GM19452 (cell line): Measurements from ENCODE around the gene COL25A1.

Source experiments
- ATAC-seq: cut with Tn5 transposase; IDR thresholded peaks from one replicate; pipeline ENCODE4 v1.9.1; 2021; ENCODE audit not compliant: unreplicated experiment

The COL25A1 gene

DNA sequence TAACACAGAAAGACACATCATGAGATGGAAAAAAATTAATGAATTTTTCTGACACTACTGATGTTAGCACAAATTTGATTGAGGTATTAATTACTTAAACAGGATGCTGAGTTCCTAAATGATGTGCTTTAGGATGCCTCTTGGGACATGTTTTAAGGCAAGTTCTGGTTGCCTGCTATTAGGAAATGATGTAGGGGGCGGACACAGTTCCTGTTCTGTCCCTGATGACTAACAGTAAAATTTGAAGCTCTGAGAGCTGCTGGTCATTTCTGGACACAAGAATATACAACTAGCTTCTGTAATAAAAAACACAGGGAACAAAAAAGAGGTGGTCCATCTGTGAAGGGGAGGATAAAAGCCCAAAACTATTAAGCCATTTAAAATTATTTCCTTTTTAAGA, 376.4 kb downstream of the COL25A1 start:
- ATAC-seq, result no peak

DNA sequence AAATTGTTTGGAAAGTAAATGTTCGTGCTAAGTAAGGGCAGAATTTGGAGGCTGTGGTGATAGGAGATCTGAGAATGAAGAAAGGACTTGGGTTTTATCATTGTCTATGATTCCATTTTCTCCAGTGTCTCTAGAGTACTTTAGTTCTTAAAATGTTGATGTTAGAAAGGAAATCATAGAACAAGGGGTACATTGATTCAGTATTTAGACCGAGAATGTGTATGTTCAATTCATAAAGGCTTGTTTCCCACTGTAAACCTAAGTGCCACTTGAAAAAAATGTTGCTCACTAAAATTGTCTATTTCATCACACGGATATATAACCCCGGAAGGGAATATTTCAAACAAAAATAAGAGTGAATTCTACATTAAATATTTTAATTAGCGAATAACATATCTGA, 380.3 kb downstream of the COL25A1 start:
- no peak for ATAC-seq

DNA sequence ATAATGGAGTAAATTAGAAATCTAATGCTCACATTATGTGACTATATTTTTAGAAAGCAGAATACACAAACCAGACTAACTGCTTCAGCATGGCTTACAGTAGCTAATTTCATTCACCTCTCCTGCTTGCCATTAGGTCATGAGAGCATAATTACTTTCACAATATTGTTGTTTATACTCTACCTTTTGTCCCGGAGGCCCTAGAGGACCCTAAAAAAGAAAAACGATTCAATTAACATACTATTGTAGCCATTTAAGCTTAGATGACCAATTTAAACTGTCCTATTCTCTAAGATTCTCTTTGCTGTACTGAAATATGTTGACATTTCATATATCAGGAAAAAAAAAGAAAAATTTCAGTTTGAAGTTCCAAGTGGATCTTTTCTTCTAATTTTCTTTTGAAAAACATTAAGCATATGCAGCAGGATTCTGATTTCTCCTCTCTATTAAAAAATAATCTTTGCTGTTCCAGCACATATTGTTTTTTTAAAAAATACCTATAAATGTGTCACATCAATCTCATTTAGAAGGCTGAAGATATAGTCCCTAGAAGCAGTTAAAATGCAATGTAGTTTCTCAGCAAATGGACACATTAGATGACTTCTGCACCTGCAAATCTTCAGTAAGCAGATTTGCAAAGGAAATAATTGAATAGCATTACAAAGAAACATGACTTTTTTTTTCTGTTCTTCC, 381.9 kb downstream of the COL25A1 start:
- no peak for ATAC-seq

DNA sequence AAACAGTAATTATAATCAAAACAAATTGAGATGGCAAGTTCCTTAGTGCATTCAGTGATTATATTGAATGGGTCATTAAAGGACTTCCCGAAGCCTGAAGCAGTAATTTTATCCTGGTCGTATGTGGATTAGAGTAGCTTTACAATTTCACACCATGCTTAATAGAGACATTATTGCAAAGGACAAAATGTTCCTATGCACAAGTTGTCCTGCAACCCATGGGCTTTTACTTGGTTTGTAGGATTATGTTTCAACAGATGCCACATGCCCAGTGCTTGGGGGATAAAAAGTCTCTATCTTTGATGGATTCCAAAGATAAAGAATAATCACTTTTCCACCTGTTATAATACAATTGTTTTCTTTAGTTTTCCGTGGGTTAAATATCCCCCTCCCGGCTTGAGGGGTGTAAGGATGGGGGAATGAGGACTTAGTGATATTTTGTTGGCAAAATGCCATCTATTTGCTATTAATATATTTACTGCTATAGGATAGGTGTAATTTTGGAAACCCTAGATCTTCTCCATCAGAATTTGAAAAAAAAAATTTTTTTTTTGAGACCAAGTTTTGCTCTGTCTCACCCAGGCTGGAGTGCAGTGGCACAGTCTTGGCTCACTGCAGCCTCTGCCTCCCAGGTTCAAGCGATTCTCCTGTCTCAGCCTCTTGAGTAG, 383.1 kb downstream of the COL25A1 start:
- ATAC-seq, result no peak

DNA sequence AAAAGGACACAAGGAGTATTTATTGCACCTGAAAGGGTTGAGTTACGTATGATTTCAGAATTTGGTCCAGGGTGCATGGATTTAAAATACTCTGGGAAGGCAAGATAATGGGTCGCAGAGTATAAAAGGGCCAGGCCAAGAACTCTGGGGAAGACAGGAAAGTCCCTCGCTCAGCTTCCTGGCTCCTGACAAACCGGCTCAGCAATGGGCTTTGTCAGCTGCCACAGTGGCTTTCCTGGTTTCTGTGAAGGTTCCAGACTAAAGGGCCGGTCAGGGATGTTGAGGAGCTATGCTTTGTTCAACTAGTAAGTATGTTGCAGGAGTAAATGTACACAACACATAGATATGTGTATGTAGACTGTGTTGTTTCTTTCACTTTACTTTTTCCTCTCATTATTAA, 385.2 kb downstream of the COL25A1 start:
- no peak for ATAC-seq

DNA sequence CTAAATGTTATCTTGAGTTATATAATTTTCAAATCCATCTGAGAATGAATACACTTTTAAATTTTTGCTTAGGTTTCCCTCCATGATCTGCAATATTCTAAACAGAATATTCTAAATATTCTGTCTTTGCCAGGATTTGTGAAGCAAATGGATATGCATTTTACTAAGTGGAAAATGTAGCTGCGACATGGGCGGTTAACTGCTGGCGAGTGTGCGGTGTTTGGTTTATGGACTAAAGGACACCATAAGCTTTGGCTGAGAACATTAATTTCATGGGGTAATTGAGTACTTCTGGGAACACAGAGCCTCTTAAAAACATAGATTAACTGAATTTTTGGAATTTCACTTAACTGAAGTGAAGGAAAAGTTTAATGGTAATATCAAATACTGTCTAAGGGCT, 385.8 kb downstream of the COL25A1 start:
- no peak for ATAC-seq

DNA sequence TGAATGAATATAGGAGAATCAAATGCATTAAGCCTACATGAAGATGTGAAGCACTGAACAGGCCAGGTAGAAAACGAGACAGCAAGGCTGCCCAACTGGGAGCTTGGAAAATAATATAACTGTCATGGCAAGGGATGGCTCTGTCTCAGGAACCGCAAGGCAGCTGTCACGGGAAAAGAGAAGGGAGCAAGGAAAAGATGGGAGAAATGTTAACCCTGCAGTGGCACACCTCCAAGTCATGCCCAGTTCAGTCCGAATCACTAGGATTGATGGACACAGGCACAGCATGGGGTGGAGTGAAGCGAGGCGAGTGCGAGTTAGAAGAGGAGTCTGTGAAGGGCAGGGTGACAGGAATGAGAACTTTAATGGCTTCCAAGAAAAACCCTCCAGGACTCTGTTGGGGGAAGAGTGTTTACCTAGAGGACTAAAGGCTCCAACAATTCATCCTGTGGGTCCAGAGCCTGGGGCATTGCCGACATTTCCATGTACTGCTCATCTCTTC, 395.5 kb downstream of the COL25A1 start:
- ATAC-seq, result no peak

DNA sequence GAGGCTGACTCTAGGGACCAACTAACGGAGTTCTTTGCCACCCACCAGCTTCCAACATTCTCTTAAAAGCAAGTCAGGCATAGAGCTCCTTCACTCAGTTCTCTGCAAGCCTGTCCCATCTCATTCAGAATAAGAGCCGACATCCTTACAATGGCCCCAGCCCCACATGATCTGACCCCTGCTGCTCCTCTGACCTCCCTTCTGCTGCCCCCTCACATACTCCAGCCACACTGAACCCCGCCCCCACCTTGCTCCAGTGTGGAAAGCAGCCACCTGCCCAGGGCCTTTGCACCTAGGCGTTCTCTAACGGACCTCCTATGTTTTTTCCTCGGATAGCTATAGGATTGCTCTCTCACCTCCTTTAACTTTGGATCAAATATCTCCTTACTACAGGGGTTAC, 396.5 kb downstream of the COL25A1 start:
- no peak for ATAC-seq

DNA sequence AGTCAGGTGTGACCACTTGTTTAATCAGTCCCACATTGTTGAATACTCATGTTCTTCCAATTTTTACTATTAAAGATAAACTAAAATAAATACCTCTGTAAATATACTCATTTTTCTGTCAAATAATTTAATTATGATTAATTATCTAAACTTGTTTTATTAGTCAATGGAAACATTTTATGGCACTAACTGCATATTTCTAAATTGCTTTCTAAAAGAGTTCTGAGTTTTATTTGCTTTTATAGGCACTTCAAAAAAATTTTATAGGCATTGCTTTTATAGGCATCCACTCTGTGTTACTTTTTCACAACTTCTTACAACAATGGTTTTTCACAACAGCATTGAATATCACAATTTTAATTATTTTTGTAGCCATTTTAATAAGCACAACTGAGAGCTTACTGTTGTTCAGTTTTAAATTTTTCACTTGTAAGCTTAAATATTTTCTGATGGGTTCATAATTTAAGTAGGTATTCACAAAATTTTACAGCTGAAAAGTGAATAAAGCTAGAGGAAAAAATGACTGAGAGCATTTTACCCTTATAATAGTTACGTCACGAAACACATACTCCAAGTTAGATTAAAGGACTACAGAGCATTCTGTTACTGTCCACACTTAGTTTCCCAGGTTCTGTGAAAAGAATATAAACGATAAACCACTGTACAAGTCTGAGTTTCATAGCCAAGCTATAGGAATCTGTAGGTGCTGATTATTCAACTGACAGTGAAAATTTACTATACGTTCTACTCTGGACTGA, 398.8 kb downstream of the COL25A1 start:
- ATAC-seq, result no peak

DNA sequence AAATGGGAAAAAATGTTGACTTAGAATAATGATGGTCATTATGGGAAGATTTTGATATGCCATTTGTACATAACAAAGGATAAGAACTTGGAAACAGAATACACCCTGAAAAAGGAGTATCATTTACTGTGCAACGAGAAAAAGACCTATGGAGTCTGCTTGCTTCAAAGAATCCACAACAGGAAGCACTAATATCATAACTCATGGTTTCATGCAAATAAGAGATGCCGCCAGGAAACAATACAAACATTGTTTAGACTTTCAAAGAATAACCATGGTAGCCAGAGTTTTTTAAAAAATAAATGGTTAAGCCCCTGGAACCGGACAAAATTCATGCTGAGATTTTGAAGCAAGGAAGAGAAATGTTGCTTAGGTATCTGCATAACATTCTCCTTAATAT, 399.7 kb downstream of the COL25A1 start:
- peak; percentile 76 for ATAC-seq

DNA sequence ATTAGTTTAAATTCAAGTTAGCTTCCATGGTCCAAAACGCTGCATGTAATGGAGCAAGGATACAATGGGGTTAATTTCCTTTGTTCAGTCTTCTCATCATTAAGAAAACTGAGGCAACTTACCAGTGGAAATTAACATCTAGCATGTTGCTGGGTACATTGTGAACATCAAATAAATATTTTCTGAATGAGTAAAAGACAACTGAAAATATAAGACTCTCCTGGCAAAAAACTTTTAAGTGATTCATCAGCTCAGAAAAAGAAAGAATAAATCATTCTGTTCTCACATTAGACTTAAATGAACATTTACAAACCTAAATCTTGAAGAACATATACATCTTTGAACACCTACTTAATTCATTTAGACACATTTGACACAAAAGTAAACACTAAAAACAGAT, 401.2 kb downstream of the COL25A1 start:
- ATAC-seq, result no peak

DNA sequence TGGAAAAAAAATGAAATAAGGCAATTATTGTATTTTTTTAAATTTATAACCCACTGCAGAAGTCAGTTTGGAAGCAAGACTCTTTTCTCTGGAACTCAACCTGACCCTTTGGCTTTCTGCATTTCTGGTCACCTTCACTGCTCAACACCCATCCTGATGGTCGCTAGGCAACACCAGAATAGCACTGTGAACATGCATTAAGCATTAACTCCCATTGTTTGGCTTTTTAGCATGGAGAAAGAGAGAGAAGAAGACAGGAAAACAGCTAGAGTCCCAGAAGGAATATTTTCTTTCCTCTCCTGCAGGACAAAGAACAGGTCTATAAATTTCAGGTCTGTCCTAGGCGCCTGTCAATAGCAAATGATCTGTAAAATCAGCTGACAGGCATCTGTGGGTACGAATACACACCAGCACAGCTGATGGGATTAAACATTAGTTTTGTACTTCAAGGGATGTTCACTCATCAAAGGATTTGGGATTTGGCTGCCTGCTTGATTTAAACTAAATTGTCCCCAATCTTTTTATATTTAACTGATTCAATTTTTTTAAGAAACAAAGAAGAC, 402.4 kb downstream of the COL25A1 start:
- no peak for ATAC-seq

DNA sequence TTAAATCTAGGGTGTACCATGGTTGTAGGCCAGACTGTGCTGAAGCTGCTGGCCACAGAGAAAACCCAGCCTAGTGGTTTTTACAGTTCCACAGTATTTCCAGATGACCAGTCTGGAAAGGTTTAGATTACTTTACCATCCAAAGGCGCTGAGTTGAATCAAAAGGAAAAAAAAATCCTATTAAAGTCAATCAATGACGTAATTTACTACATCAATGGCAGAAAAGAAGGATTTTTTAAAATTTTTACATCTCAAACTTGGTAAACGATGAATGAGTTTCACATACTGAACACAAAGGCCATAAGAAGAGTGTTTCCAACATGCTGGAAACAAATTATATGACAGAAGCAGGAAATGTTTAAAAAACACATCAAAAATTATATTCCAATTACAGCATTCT, 409.0 kb downstream of the COL25A1 start:
- no peak for ATAC-seq

DNA sequence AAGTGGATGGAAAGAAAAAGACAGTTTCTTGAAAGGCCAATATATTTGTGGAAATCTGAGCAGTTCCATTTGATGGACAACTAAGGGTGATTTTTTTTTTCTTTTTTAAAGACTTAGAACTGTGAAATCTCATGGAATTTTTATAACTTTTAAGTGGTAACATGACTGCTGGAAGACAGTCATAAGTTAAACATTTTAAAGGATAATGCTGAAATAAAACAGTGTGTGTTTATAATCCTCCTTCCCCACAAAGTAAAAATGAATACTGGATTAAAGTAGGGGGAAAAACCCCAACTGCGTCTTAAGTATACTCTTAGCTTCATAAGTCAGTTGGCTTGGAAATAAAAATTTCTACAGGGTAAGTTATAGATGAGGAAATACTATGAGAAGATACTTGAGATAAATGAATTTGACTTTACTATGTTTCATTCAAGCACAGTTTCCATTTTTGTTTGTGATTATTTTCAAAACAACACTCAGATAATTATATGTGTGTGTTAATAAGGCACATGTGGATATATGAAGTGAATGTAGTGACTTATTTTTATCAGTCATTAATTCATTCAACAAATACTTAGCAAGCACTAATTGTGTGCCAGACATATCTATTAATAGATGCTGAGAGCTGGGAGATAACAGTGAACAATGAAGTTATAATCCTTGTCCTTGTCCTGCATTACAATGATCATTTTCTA, 410.4 kb downstream of the COL25A1 start:
- ATAC-seq, result no peak

DNA sequence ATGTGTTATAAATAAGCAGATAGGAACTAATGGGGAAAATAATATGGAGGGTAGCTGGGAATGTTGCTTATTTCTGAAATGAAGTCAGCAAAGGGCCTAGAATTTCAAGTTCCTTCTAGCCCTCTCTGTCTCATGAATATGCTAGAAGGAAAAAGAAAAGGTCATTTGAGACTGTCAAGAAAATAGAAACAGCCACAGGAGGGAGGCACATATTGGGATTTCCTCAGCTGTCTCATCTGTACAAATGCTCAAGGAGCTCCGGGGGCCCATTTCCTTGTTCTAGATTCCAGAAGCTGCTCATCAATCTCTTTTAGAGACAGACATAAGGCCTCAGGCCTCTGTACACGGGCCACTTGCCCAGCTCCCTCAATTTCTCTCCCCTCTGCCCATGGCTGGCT, 412.0 kb downstream of the COL25A1 start:
- ATAC-seq, result no peak

DNA sequence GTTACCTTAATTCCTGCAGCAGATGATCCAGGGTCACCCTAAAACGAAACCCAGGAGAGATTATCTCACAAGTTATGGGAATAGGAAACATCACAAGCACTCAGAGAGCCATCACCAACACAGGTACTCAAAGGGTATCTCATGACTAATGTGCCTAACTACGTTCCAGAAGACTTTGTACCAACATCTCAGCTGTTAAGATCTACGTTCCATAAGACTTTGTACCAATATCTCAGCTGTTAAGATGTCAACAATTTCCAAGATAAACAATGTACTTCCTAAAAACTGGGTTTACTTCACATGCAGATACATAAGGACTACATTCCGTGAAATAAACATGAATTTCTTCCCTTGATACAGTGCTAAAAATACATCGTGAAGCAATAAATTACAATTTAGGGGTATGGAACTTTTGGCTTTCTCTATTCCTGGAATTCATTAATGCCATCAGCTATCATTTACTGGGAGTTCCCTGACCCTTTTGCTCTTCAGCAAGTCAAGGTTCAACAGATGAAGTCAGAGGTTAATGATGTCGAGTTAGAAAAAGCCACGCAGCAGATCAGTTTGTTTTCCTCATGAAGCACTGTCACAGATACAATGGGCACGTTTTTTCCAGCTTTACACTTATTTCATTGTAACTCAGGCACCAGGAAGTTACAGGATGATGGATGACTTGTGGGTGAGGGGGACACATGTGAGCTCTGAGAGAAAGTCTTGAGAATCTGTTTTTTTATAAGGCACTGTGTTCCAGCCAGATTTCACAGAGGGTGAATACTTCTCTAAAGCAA, 412.6 kb downstream of the COL25A1 start:
- ATAC-seq, result no peak

DNA sequence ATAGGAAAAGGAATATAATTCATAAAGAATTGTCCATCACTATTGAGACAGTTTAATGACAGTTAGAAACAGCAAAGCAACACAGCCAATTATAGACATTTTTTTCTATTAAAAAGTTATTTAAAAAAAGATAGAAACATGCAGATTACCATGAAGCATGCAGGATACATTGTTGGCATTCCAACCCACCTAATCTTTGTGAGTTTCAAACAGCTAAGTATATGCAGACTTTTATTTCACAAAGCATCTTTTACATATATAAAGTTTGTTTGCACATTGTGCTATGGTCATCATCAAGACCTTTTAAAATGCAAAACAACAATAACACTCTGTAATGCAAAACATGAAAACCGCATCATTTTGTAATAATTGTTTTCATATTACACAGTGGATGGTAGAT, 413.7 kb downstream of the COL25A1 start:
- no peak for ATAC-seq

DNA sequence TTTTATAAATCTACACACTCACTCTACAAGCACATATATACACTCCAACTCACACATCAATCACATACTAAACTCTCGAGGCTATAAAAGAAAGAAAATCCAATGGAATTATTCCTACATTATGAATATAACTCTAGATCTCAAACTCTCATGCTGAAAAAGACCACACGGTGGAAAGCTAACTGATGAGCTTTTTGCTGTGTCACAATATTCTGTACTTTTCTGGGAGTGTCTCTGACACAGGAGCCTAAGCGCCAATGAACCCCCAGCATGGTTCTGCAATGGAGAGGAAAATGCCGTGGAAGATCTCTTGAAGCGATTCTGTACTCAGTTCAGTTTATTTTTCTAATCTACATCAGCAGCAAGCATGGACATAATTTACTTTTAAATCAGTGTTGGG, 415.4 kb downstream of the COL25A1 start:
- no peak for ATAC-seq

DNA sequence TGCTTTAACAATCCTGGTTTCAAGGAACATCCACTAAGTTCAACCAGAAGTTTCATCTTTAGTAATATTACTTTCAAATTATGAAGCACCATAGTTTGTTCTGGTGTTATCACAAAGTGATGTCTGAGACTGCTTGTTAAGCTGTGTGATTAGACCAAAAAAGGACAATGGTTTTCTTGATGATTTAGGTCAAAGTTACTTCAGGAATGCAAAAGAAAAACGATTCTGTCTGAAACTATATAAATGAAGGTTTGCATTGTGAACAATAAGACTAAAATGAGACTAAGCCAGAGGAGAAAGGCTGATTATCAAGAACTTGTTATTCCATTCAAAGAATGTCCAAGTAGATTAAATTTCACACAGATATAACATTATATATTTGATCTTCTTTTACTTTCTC, 417.2 kb downstream of the COL25A1 start:
- no peak for ATAC-seq

DNA sequence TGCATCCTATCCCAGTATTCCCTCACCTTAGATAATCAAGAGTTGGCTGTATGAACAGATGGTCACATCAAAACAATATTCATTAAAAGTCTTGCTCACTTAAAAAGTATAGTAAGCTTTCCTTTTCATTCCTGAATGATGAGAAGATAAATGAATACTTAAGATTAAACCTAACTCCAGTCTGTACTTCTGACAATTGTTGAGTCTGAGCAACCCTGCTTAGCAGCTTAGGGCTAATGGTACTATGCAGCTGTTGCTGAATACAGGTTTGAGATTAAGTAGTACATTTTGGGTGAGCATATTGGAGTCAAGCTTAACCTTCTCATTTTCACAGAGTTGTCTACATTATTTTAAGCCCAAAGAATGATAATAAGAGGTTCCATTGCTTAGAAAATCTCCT, 417.9 kb downstream of the COL25A1 start:
- no peak for ATAC-seq
